GM21447 (cell line): ENCODE results near the gene RASGRP2.

Experiments
- ATAC-seq: cut with Tn5 transposase; IDR thresholded peaks from one replicate; pipeline ENCODE4 v1.9.1; 2021; ENCODE audit not compliant: unreplicated experiment

The RASGRP2 gene

GRCh38 chr11:64742087-64742888, 1.7 kb downstream of the RASGRP2 start:
- ATAC-seq: no peak

DNA sequence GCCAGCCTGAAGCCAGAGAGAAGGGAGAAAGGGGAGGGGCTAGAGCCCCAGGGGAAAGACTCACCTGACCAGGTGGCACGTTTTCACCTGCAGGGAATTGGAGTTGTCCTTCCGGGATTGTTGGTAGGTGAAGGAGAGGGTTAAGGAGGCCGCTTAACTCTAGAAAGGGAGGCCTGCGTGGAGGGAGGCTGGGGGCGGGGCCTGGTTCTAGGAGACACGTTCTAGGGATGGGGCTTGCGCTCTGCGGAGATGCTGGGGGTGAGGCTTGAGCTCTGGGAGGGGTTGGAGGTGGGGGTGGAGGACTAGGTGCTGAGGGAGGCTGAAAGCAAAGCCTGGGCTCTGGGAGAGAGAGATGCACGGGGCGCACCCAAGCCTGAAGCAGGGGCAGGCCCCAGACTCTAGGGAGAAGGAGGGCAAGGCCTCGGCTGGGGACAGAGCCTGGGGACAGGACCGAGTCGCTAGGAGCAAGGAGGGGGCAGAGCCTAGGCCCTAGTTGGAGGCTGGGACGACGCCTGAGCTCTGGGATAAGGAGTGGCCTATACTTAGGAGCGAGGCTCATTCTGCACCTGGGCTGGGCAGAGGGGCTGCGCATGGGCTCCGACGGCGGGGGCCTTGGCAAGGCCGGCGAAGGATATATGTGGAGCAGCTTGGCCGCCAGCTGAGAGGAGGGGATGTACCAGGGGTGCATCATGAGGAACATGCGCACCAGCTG, 2.4 kb downstream of the RASGRP2 start:
- ATAC-seq: no peak

DNA sequence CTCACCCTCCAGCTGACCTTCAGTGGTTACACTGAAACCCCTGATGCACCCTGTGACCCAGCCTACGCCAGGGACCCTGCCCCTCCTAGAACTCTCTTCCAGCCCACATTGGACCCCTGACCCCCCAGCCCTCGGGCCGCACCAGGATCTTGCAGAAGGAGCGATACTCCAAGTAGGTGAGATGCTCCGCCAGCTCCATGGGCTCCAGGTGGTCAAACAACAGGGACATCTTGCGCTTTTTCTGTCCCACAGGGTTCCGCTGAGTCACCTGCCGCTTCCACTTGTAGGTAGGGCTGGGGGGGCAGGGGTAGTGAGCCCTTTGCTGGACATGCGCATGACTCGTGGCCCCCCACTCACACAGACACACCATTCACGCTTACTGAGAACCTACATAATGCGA, 4.1 kb downstream of the RASGRP2 start:
- ATAC-seq: no peak

GRCh38 chr11:64736654-64737053, 7.3 kb downstream of the RASGRP2 start:
- ATAC-seq: no peak

- ATAC-seq: no peak
These were observed 8.2 kb downstream of the RASGRP2 start for GRCh38 chr11:64735725-64736259.

DNA sequence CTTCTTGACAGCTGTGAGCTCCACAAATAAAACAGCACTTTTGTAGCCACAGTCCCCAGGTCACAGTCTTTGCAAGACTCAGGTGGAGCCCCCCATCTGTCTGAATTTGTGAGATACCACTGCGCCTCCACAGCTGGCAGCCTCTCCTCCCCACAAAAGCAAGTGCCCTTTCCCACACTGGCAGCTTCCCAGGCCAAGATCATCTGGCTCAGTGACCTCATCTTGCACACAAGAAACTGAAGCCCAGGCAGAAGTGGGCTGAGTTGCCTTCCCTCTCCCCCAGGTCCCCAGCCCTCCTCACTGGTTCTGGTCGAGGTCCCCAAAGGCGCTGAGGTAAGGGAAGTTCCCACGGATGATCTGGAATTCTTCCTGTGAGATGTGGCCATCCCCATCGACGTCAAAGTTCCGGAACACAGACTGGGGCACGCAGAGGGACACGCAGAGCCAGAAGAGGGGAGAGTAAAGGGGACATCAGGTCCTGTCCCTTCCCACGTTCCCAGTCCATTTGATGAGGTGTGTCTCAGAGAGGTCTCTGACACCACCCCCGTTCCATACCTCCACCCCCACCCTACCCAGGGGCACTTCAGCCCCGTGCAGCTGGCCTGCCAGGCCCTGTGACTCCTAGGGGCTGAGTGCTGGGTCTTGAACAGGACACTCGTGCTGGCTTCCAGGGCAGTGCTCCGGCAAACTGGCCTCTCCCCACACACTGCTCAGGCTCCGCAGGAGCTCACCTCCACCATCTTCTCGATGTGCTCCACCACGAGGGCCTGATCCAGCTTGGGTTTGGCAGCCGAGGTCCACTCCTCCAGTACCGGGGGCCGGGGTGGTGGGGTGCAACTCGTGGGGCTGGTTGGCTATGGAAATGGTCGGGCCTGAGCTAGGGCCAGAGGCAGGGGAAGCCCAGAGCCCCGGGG, 8.9 kb downstream of the RASGRP2 start:
- ATAC-seq: no peak

- no peak for ATAC-seq
These were observed 12.3 kb downstream of the RASGRP2 start for GRCh38 chr11:64731601-64732000.

- no peak for ATAC-seq
These were observed 14.0 kb downstream of the RASGRP2 start for GRCh38 chr11:64729851-64730382.

DNA sequence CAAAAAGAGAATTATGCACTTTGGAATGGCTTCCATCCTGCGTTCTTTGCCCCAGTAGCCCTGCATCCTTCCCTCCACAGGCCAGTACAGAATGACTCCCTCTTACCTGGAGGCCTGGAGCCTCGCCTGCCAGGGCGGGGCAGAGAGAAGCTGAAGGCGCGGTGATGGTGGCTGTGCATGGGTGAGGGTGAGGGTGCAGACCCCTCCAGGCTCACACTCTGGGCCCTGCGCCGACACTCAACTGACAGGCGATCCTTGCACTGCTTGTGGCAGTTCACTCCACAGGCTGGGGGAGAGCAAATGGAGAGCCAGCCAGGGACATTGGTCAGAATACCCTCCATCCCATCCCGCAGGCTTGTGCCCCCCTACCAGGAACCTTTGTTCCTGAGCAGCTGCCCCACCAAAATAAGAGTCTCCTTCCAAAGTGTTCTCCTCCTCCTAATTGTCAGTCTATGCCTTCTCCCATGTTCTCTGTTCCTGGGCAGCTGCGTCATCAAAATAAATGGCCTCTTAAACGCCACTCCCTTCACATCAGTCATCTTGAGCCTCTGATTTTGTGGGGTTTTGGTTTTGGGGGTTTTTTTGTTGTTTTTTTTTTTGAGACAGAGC, 15.1 kb downstream of the RASGRP2 start:
- ATAC-seq: no peak

GRCh38 chr11:64726867-64727530, 16.9 kb downstream of the RASGRP2 start:
- no peak for ATAC-seq

DNA sequence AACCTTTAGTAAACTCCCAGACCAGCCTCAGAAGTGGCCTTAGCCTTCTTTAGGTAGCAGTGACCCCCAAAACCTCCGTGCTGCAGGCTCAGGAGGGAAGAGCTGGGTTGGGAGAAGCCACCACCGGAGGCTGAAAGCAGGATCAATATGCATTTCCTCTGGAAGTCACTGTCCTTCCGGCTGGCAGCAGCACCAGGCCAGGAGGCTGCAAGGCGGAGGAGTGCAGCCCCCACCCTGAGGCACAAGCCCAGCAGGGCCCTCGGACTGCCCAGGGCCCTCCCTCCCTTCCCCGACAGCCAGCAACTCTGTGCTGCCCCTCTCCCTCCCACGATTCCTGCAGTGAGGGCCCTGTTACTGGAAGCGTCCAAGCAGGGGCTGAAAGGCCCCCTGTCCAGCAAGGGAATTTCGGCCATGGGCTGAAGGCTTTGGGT, 17.7 kb downstream of the RASGRP2 start:
- ATAC-seq: no peak

- ATAC-seq: no peak
These were observed 18.9 kb downstream of the RASGRP2 start for GRCh38 chr11:64724863-64725532.

- no peak for ATAC-seq
These were observed 19.8 kb downstream of the RASGRP2 start for GRCh38 chr11:64723907-64724862.

GRCh38 chr11:64723117-64723906, 20.6 kb downstream of the RASGRP2 start, which contains the start of gene NRXN2:
Gene NRXN2, minus strand, starts transcription at chr11:64723197. Its CDS starts 9,498 bp downstream, at chr11:64713699.
- ATAC-seq: peak; percentile 84

- ATAC-seq: no peak
These were observed 21.5 kb downstream of the RASGRP2 start for GRCh38 chr11:64722141-64723065.

- ATAC-seq: no peak
These were observed 22.6 kb downstream of the RASGRP2 start for GRCh38 chr11:64721359-64721699.
